ENCODE results near the gene GMPS.

The GMPS gene

DNA sequence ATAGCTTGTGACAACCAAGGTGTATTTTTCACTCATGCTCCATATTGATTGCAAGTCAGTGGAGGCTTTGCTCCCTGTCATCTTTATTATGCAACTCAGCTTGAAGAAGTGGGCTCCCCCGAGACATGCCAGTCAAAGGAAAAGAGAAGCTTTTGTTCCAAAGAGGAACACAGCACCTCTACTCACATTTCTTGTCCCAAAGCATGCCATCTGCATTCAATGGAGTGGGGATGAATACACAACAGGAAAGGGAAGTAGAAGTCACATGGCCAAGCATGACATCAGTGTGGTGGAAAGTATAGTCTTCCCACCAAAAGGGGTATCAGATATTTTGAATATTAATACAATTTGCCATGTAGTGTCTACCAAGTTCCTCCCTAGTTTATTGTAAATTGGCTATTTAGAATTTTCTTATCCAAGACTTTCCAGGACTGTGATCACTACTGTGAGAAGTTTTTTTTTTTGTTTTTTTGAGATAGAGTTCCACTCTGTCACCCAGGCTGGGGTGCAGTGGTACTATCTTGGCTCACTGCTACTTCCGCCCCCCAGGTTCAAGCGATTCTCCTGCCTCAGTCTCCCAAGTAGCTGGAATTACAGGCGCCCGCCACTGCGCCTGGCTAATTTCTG lies 114.5 kb downstream of the GMPS start:
- no peak for DNase-seq (ENCODE audit: extremely low spot score)
- ChIA-PET POLR2A (no interaction called here), CTCF (no interaction called here)
- no peak for TF ChIP-seq L3MBTL2 (conservative IDR thresholded peaks at IDR 0.05)
- TF ChIP-seq TARDBP (IDR thresholded peaks at IDR 0.05): no peak
- TF ChIP-seq LEF1 (IDR thresholded peaks at IDR 0.05; ENCODE audit: borderline replicate concordance): no peak
- TF ChIP-seq BHLHE40 (IDR thresholded peaks at IDR 0.05; ENCODE audit: borderline replicate concordance): no peak
- no peak for TF ChIP-seq FOXA1 (IDR thresholded peaks at IDR 0.05)
- no peak for TF ChIP-seq FOXK2 (IDR thresholded peaks at IDR 0.05)
- no peak for TF ChIP-seq SUZ12 (IDR thresholded peaks at IDR 0.05)
- TF ChIP-seq ZNF384 (IDR thresholded peaks at IDR 0.05): no peak
- no peak for TF ChIP-seq FOXM1 (IDR thresholded peaks at IDR 0.05; ENCODE audit: borderline replicate concordance)
- TF ChIP-seq ARNT (IDR thresholded peaks at IDR 0.05): no peak
- TF ChIP-seq NFRKB (IDR thresholded peaks at IDR 0.05): no peak
- no peak for TF ChIP-seq PKNOX1 (IDR thresholded peaks at IDR 0.05)

DNA sequence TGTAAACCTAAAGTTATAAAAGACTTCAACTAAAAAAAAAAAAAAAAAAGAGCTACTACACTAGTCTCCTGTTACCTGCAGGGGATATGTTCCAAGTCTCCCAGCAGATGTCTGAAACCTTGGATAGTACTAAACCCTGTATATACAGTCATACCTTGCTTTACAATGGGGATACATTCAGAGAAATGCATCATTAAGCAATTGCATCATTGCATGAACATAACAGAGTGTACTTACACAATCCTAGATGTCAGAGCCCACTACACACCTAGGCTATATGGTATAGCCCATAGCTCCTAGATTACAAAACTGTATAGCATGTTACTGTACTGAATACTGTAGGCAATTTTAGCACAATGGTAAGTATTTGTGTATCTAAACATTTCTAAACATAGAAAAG lies 119.1 kb downstream of the GMPS start:
- ChIA-PET POLR2A (no interaction called here), CTCF (no interaction called here)
- TF ChIP-seq FOXA1 (IDR thresholded peaks at IDR 0.05) (no peak), SP1 (IDR thresholded peaks at IDR 0.05) (no peak), L3MBTL2 (conservative IDR thresholded peaks at IDR 0.05) (no peak), HDGF (IDR thresholded peaks at IDR 0.05; ENCODE audit: borderline replicate concordance) (no peak), ELF4 (IDR thresholded peaks at IDR 0.05) (no peak)

GRCh38 chr3:155991212-155991611 lies 120.8 kb downstream of the GMPS start:
- TF ChIP-seq FOXA1 (IDR thresholded peaks at IDR 0.05) (no peak), NFRKB (IDR thresholded peaks at IDR 0.05) (no peak), CTBP1 (IDR thresholded peaks at IDR 0.05; ENCODE audit: borderline replicate concordance) (no peak), ELF4 (IDR thresholded peaks at IDR 0.05) (no peak), FOXK2 (IDR thresholded peaks at IDR 0.05) (no peak), BHLHE40 (IDR thresholded peaks at IDR 0.05; ENCODE audit: borderline replicate concordance) (no peak), SP1 (IDR thresholded peaks at IDR 0.05) (no peak), ARNT (IDR thresholded peaks at IDR 0.05) (no peak), ZNF384 (IDR thresholded peaks at IDR 0.05) (no peak), TARDBP (IDR thresholded peaks at IDR 0.05) (no peak), PKNOX1 (IDR thresholded peaks at IDR 0.05) (no peak), L3MBTL2 (conservative IDR thresholded peaks at IDR 0.05) (no peak)
- ChIA-PET CTCF (no interaction called here), POLR2A (no interaction called here)
- no peak for DNase-seq (ENCODE audit: extremely low spot score)

More for the DNA sequence above, 119.1 kb downstream of the GMPS start:
- no peak for DNase-seq (ENCODE audit: extremely low spot score)

GRCh38 chr3:155991847-155992246 lies 121.4 kb downstream of the GMPS start:
- no peak for DNase-seq (ENCODE audit: extremely low spot score)
- no peak for TF ChIP-seq TARDBP (IDR thresholded peaks at IDR 0.05)
- TF ChIP-seq BHLHE40 (IDR thresholded peaks at IDR 0.05; ENCODE audit: borderline replicate concordance): no peak
- no peak for TF ChIP-seq ARNT (IDR thresholded peaks at IDR 0.05)
- TF ChIP-seq FOXA1 (IDR thresholded peaks at IDR 0.05): no peak
- TF ChIP-seq FOXM1 (IDR thresholded peaks at IDR 0.05; ENCODE audit: borderline replicate concordance): no peak
- no peak for TF ChIP-seq HDGF (IDR thresholded peaks at IDR 0.05; ENCODE audit: borderline replicate concordance)
- no peak for TF ChIP-seq NFRKB (IDR thresholded peaks at IDR 0.05)
- POLR2A ChIA-PET: no interaction called here
- CTCF ChIA-PET: no interaction called here

Data from HEK293T (cell line).